ENCODE data around the gene SYNGAP1.
A peak's percentile ranks its signal among the peaks of the same experiment; 100 is the strongest.
"Not testable (repeated sequence)": the region's sequence is repeated elsewhere in the genome, so short reads cannot be mapped to it uniquely, and the experiment has no call there.

Gene SYNGAP1
- total RNA-seq, result 7.3 to 77.2 (median 27.5) reads per million in 3 experiments

GRCh38 chr6:33419580-33420490 is at the start of gene SYNGAP1:
TSS of gene SYNGAP1 (plus strand) at chr6:33420065. CDS start at chr6:33420265, 200 bp downstream.
- DNase-seq, result no peak

GRCh38 chr6:33371901-33372300 is 48.0 kb upstream of the SYNGAP1 start:
- DNase-seq, result not testable (repeated sequence)

- DNase-seq, result no peak
These were observed 47.2 kb upstream of the SYNGAP1 start for GRCh38 chr6:33372526-33373123.

- no peak for DNase-seq
These were observed 45.6 kb upstream of the SYNGAP1 start for GRCh38 chr6:33373960-33374910.

- no peak for DNase-seq
These were observed 44.7 kb upstream of the SYNGAP1 start for GRCh38 chr6:33375143-33375671.

- DNase-seq, result no peak
These were observed 42.7 kb upstream of the SYNGAP1 start for GRCh38 chr6:33377171-33377570.

GRCh38 chr6:33379184-33379583 is 40.7 kb upstream of the SYNGAP1 start:
- DNase-seq, result not testable (repeated sequence)

- no peak for DNase-seq
These were observed 39.4 kb upstream of the SYNGAP1 start for GRCh38 chr6:33380272-33380981.

- no peak for DNase-seq
These were observed 36.3 kb upstream of the SYNGAP1 start for GRCh38 chr6:33383427-33384185.

GRCh38 chr6:33384581-33385020 is 35.3 kb upstream of the SYNGAP1 start:
- DNase-seq, result no peak

- no peak for DNase-seq
These were observed 29.7 kb upstream of the SYNGAP1 start for GRCh38 chr6:33390173-33390572.

GRCh38 chr6:33390767-33391277 is 29.0 kb upstream of the SYNGAP1 start:
- no peak for DNase-seq

GRCh38 chr6:33391278-33391921 is 28.5 kb upstream of the SYNGAP1 start, which contains the start of gene KIFC1:
TSS of gene KIFC1 (plus strand) at chr6:33391823. CDS start at chr6:33391986, 163 bp downstream.
- peak; percentile 99 for DNase-seq

GRCh38 chr6:33391922-33392594 is 27.8 kb upstream of the SYNGAP1 start:
- DNase-seq, result no peak

- no peak for DNase-seq
These were observed 27.3 kb upstream of the SYNGAP1 start for GRCh38 chr6:33392595-33392948.

GRCh38 chr6:33392979-33393378 is 26.9 kb upstream of the SYNGAP1 start:
- DNase-seq, result no peak

GRCh38 chr6:33397541-33397940 is 22.3 kb upstream of the SYNGAP1 start:
- DNase-seq, result no peak

GRCh38 chr6:33398601-33399000 is 21.3 kb upstream of the SYNGAP1 start:
- DNase-seq, result not testable (repeated sequence)

- not testable (repeated sequence) for DNase-seq
These were observed 20.0 kb upstream of the SYNGAP1 start for GRCh38 chr6:33399881-33400280.

GRCh38 chr6:33404884-33405283 is 15.0 kb upstream of the SYNGAP1 start:
- DNase-seq, result no peak

All from central memory CD4-positive, alpha-beta T cell (primary cell).